ENCODE data around the gene SLC9A3.

The SLC9A3 gene

DNA sequence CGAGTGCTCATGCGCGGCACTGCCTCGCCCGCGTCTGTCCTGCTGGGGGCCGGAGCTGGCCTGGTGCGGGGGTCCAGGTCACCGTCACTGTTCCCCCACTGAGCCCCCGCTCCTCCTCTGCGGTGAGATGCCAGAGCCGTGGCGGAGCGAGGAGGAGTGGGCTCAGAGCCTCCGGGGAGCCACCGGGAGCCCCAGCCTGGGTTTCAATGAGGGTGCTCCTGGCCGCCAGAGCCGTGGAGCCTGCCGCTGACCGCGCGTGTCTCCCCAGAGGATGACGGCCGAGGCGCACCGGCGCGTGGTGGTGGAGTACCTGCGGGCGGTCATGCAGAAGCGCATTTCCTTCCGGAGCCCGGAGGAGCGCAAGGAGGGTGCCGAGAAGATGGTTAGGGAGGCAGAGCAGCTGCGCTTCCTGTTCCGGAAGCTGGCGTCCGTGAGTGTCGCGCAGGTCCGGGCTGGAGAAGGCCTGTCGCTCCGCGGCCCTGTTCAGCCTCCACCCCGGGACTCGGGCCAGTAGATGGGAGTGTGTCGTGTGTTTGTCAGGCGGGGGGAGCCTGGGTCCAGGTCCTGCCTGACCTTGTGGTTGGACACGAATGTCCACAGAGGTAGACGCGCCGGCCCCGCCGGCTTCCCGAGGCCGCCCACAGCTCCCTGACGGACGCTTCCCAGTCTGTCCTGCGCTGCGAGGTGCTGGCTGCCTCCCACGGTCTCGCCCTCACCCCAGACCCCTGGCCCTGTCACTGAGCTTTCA, 59.2 kb downstream of the SLC9A3 start:
- FAIRE-seq (no peak), DNase-seq (ENCODE audit: insufficient read length, low spot score) (no peak)

- no peak for FAIRE-seq
Measured at GRCh38 chr5:464446-464842, 59.8 kb downstream of the SLC9A3 start.

GRCh38 chr5:463952-464351, 60.3 kb downstream of the SLC9A3 start:
- FAIRE-seq (no peak), DNase-seq (ENCODE audit: insufficient read length, low spot score) (no peak)

More at GRCh38 chr5:464446-464842, 59.8 kb downstream of the SLC9A3 start:
- DNase-seq (ENCODE audit: insufficient read length, low spot score), result no peak

GRCh38 chr5:463301-463700, 60.9 kb downstream of the SLC9A3 start:
- no peak for FAIRE-seq
- no peak for DNase-seq (ENCODE audit: insufficient read length, low spot score)

GRCh38 chr5:462051-462481, 62.2 kb downstream of the SLC9A3 start:
- no peak for DNase-seq (ENCODE audit: insufficient read length, low spot score)
- FAIRE-seq, result no peak

DNA sequence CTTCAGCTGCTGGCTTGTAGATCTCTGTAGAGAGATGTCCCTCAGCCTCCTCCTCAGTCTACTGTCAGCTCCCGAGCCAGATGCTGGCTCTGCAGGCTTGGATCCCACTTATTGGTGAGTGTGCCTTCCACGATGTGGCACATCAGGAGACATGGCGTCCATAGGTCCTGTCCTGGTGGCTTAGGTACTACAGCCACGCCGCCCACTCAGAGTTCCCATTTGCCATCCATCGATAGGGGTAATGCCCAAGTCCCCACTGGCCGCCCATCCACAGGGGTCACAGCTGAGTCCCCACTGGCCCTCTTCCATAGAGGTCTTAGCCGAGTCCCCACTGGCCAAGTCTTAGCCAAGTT, 64.0 kb downstream of the SLC9A3 start:
- FAIRE-seq (no peak), DNase-seq (ENCODE audit: insufficient read length, low spot score) (no peak)

GRCh38 chr5:459562-460272, 64.5 kb downstream of the SLC9A3 start:
- FAIRE-seq (no peak), DNase-seq (ENCODE audit: insufficient read length, low spot score) (no peak)

GRCh38 chr5:458547-459353, 65.5 kb downstream of the SLC9A3 start:
- no peak for DNase-seq (ENCODE audit: insufficient read length, low spot score)
- FAIRE-seq, result no peak

- no peak for FAIRE-seq
- DNase-seq (ENCODE audit: insufficient read length, low spot score), result no peak
Measured at GRCh38 chr5:457195-457961, 66.9 kb downstream of the SLC9A3 start.

GRCh38 chr5:456351-457194, 67.7 kb downstream of the SLC9A3 start:
- DNase-seq (ENCODE audit: insufficient read length, low spot score), result no peak
- FAIRE-seq, result no peak

- FAIRE-seq (no peak), DNase-seq (ENCODE audit: insufficient read length, low spot score) (no peak)
Measured at GRCh38 chr5:455806-456205, 68.4 kb downstream of the SLC9A3 start.

- DNase-seq (ENCODE audit: insufficient read length, low spot score), result no peak
- no peak for FAIRE-seq
Measured at GRCh38 chr5:454936-455335, 69.3 kb downstream of the SLC9A3 start.

DNA sequence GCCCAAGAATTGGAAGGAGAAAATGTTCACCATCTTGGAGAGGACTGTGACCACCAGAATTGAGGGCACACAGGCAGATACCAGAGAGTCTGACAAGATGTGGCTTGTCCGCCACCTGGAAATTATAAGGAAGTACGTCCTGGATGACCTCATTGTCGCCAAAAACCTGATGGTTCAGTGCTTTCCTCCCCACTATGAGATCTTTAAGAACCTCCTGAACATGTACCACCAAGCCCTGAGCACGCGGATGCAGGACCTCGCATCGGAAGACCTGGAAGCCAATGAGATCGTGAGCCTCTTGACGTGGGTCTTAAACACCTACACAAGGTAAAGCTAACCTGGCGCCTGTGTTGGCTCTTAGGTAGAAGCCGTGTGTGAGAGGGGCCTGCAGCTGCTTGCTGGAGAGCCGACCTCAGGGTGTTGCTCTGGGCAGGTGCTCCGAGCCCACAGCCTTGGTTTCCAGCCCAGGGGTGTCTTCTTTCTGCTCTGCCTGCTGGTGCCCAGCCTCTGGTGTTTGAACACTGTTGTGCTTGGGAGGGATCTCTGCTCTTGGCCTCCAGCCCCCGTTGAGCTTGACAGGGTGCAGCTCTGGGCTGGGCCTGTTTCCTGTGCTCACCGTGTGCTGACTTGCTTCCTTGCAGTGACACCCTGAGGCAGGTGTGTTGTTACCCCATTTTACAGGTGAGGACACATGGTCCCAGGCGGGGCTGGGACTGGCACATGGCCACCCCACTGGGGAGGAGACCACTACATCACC, 70.3 kb downstream of the SLC9A3 start:
- DNase-seq (ENCODE audit: insufficient read length, low spot score) (no peak), FAIRE-seq (no peak)

DNA sequence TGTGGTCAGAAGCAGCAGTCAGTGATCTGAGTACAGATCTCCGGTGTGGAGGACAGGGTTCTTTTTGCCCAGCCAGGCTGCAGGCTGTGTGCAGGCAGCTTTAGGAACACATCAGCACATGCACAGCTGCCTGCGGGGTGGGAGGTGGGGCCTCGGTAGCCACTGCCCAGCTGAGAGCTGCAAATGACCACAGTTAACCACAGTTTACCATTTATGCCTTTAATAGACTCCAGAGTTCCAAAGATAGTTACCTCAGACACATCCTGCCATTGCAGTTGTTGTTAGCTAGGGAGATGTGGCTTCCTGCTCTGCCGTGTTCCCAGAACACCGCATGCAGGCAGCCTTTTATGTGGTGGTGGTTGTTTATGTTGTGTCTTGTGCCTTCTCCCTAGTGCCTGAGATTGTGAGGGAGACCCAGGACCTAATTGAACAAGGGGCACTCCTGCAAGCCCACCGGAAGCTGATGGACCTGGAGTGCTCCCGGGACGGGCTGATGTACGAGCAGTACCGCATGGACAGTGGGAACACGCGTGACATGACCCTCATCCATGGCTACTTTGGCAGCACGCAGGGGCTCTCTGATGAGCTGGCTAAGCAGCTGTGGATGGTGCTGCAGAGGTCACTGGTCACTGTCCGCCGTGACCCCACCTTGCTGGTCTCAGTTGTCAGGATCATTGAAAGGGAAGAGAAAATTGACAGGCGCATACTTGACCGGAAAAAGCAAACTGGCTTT, 71.1 kb downstream of the SLC9A3 start:
- DNase-seq (ENCODE audit: insufficient read length, low spot score), result no peak
- FAIRE-seq, result no peak

DNA sequence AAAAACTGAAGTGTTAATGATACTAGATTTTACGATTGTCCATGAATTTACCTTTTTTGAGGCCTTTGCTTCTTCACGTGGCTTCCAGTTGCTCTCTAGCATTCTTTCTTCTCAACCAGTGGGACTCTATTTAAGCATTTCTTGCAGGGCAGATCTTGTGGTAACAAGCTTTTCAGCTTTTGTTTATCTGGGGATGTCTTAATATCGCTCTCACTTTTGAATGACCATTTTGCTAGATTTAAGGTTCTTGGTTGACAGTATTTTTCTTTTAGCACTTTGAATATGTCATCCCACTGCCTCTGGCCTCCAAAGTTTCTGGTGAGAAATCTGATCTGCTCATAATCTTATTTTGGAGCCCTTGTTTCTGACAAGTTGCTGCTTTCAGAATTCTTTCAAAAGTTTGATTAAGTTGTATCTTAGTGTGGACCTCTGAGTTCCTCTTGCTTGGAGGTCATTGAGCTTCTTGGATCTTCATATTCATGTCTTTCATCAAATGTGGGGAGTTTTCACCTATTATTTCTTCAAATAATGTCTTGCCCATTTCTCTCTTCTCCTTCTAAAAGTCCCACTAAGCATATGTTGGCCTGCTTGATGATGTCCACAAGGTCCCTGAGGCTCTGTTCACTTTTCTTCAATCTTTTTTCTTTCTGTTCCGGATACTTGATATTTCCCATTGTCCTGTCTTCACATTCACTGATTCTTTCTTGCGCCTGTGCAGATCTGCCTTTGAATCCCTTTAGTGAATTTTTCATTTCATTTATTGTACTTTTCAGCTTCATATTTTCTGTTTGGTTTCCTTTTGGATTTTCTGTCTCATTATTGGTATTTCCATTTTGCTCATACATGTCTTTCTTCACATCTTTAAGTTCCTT, 72.4 kb downstream of the SLC9A3 start:
- DNase-seq (ENCODE audit: insufficient read length, low spot score), result no peak
- no peak for FAIRE-seq

- DNase-seq (ENCODE audit: insufficient read length, low spot score) (no peak), FAIRE-seq (no peak)
Measured at GRCh38 chr5:449151-449550, 75.1 kb downstream of the SLC9A3 start.

- no peak for FAIRE-seq
- DNase-seq (ENCODE audit: insufficient read length, low spot score), result no peak
Measured at GRCh38 chr5:448766-449090, 75.5 kb downstream of the SLC9A3 start.

Data from GM19239 (cell line).